ENCODE data around the gene PRKCH.

DNA sequence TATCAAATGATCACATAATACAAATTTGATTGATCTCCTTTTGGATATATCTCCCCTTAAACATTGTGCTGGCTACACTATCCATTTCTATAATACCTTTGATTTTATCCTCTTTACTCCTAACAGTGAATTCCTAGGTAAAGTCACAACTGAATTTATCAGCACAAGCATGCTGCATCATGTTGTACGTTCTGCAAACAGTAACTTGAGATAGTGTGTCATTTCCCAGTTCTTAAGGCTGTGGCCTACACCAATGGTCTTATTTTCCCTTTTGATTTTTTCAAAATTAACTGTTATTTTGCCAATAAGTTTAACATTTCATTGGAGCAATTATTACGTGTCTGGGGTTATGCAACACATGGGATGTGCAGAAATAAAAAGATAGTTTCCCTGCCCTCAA is 24.8 kb downstream of the PRKCH start:
- TF ChIP-seq EZH2 (IDR thresholded peaks at IDR 0.05): no peak
- TF ChIP-seq POLR2AphosphoS5 (IDR thresholded peaks at IDR 0.05; ENCODE audit: borderline replicate concordance, low read depth, low read length): no peak

Measured in SK-N-MC (cell line).